GM12891 (cell line): ENCODE results near the gene TMEM119.
"Not testable (repeated sequence)": the region's sequence is repeated elsewhere in the genome, so short reads cannot be mapped to it uniquely, and the experiment has no call there.

Experiments used
- DNase-seq: peaks from one replicate; pipeline ENCODE4 v3.0.0; 2011; ENCODE audit warnings: low spot score; ENCODE audit not compliant: insufficient read length
- FAIRE-seq: peaks from 2 replicates; lab custom pipeline; 2011; peaks lifted over from hg19 to GRCh38; lab: Jason Lieb, UNC
- PAX5 ChIP-seq: IDR thresholded peaks from 2 replicates; pipeline ENCODE4 v1.6.1; 2011; ENCODE audit warnings: low read length, moderate library complexity, mild to moderate bottlenecking; ENCODE audit not compliant: insufficient read depth, severe bottlenecking
- POLR2A ChIP-seq: IDR thresholded peaks from 2 replicates; pipeline ENCODE4 v1.6.1; 2011; ENCODE audit warnings: low read depth, low read length, control low read depth
- POLR2AphosphoS5 ChIP-seq: IDR thresholded peaks from 2 replicates; pipeline ENCODE4 v1.6.1; 2011; ENCODE audit warnings: low read depth, low read length, control low read depth
- POU2F2 ChIP-seq: IDR thresholded peaks from 2 replicates; pipeline ENCODE4 v1.6.1; 2011; ENCODE audit warnings: low read depth, mild to moderate bottlenecking, control low read depth, low read length, moderate library complexity
- SPI1 ChIP-seq: IDR thresholded peaks from 2 replicates; pipeline ENCODE4 v1.6.1; 2011; ENCODE audit warnings: low read depth, low read length, control low read depth
- TAF1 ChIP-seq: IDR thresholded peaks from 2 replicates; pipeline ENCODE4 v1.6.1; 2011; ENCODE audit warnings: low read depth, low read length, control low read depth

TMEM119 gene

GRCh38 chr12:108560752-108561719 is 36.8 kb downstream of the TMEM119 start, which contains the start of gene SART3:
Gene SART3, minus strand, starts transcription at chr12:108561173. Its CDS starts 19 bp downstream, at chr12:108561154.
- FAIRE-seq (peak; percentile 85), DNase-seq (peak; percentile 66)
- TF ChIP-seq SPI1, result peak; percentile 75
- TF ChIP-seq TAF1, result peak; percentile 97
- TF ChIP-seq POLR2AphosphoS5, result peak; percentile 82
- peak; percentile 88 for TF ChIP-seq POU2F2
- TF ChIP-seq PAX5, result no peak
- peak; percentile 93 for TF ChIP-seq POLR2A

- FAIRE-seq, result no peak
- DNase-seq, result no peak
- TF ChIP-seq TAF1 (no peak), POLR2AphosphoS5 (no peak), POU2F2 (no peak), POLR2A (no peak)
Measured at GRCh38 chr12:108560321-108560721, 37.6 kb downstream of the TMEM119 start.

DNA sequence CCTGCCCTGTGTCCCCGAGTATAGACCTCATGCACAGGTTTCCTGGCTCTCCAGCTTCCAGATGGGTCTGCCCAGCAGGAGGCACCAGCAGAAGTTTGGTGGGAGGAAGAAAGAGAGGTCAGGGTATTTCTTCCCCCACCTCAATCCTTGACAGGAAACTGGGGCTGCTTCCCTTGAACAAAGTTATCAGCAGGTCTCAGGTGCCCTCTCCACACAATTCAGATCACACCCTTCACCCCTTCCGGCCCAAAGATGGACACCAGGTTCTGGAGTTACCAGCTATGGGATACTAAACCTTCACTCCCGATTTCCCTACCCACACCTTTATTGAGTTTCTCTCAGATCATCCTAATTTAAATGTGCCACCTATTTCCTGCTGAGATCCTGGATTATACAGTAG is 38.1 kb downstream of the TMEM119 start:
- DNase-seq (no peak), FAIRE-seq (no peak)

DNA sequence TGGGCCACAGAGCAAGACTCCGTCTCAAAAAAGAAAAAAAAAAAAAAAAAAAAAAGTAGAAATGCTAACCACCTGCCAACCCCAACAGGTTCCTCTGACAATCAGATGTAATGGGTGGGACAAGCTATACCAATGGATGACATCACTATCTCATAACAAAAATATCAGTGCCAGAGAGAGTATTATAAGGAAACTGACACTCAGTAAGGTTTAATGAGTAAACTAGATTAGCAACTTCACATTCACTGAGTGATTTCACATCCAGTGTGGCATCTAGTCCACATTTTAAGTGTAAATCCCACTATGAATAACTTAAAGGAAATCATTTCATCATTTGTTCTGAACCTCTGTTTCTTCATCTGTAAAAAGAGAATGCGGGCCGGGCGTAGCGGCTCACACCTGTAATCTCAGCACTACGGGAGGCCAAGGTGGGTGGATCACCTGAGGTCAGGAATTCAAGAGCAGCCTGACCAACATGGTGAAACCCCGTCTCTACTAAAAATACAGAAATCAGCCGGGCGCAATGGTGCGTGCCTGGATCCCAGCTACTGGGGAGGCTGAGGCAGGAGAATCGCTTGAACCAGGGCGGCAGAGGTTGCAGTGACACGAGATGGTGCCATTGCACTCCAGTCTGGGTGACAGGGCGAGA is 38.8 kb downstream of the TMEM119 start:
- TF ChIP-seq TAF1 (no peak), POLR2A (no peak), SPI1 (no peak), POU2F2 (no peak), PAX5 (no peak), POLR2AphosphoS5 (no peak)
- DNase-seq, result no peak
- peak; percentile 38 for FAIRE-seq

More for the DNA sequence above, 38.1 kb downstream of the TMEM119 start:
- TF ChIP-seq TAF1 (no peak), POLR2AphosphoS5 (no peak), SPI1 (no peak), PAX5 (no peak), POLR2A (no peak), POU2F2 (no peak)

GRCh38 chr12:108555383-108555782 is 42.5 kb downstream of the TMEM119 start:
- peak; percentile 26 for FAIRE-seq
- not testable (repeated sequence) for DNase-seq

GRCh38 chr12:108553799-108554198 is 44.1 kb downstream of the TMEM119 start:
- TF ChIP-seq POLR2A (no peak), POLR2AphosphoS5 (0 out of 2 replicates have a peak, but pooled peaks have one; percentile 22)
- FAIRE-seq (no peak), DNase-seq (no peak)

DNA sequence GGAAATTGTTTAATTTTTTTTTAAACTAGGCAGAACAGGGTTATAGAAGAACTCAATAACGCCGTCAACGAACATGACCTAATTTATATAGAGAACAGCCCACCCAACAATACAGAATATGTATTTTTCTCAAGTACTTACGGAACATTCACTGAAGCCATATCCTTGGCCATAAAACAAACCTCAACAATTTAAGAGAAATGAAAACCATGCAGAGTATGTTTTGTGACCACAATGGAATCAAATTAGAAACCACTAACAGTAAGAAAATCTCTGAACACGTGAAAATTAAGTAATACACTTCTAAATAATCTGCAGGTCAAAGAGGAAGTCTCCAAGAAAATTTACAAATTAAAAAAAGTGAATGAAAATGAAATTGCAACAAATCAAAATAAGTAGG is 46.3 kb downstream of the TMEM119 start:
- FAIRE-seq, result no peak
- TF ChIP-seq TAF1, result no peak
- no peak for TF ChIP-seq POU2F2
- TF ChIP-seq SPI1, result no peak
- TF ChIP-seq PAX5, result no peak
- TF ChIP-seq POLR2A, result no peak
- TF ChIP-seq POLR2AphosphoS5, result no peak
- DNase-seq, result no peak

- TF ChIP-seq SPI1 (no peak), POLR2AphosphoS5 (no peak), PAX5 (no peak), POLR2A (no peak), TAF1 (no peak), POU2F2 (no peak)
- FAIRE-seq, result peak; percentile 65
- no peak for DNase-seq
Measured at GRCh38 chr12:108548954-108549521, 48.8 kb downstream of the TMEM119 start.

DNA sequence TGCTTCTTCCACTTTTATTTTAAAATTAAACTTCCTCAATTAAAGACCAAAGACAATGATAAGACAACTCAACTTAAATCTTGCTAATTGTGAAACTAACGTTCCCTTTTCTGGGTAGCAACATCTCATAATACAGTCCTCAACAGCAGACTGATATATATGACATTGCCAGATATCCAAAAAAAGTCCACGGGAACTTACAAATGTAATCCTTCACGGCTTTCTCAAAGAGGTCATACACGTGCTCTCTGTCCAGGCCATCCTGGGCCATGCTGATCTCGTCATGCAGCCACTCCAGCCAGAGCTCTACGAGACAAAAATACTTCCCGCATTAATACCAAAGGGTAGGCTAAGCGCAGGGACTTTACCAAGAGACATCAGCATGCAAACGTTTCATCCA is 50.2 kb downstream of the TMEM119 start:
- TF ChIP-seq POLR2AphosphoS5 (no peak), POU2F2 (no peak), SPI1 (no peak)
- FAIRE-seq (no peak), DNase-seq (no peak)

DNA sequence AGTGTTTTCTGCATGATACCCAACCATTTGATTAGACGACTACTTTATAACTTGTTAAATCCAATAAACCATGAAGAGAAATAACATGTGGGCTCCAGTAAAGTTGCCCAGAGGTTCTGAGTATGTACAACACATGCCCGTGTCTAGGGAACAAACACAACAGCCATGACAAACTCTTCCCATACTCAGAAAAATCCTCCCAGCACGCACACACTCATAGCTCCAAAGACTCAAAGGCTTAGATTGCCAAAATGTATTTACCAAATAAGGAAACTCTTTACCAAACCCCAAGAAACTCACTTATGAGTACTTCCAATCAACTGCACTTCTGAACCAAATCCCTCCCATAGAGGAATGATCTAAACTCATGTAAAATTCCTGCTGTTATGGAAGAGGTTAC is 54.2 kb downstream of the TMEM119 start:
- DNase-seq (no peak), FAIRE-seq (no peak)
- TF ChIP-seq TAF1 (no peak), SPI1 (no peak), POLR2AphosphoS5 (no peak), POU2F2 (no peak), PAX5 (no peak), POLR2A (no peak)
